GM12875 (cell line): ENCODE measurements around the gene LRFN4.

Source experiments
- H3K4me3 ChIP-seq: one replicate; pipeline ENCODE4 v1.5.1; 2011; ENCODE audit warnings: low read depth, low read length, control low read depth
- TF ChIP-seq, protein P1 (sequence below): IDR thresholded peaks from 2 replicates; pipeline ENCODE4 v1.5.1; 2011; ENCODE audit warnings: low read depth, mild to moderate bottlenecking, control low read depth, inconsistent platforms, low read length, moderate library complexity, borderline replicate concordance; ENCODE audit not compliant: insufficient read depth

Gene LRFN4

GRCh38 chr11:66845876-66846212 is 11.0 kb upstream of the LRFN4 start:
- H3K4me3 ChIP-seq, result no peak overlapping the region
- TF ChIP-seq, protein P1, sequence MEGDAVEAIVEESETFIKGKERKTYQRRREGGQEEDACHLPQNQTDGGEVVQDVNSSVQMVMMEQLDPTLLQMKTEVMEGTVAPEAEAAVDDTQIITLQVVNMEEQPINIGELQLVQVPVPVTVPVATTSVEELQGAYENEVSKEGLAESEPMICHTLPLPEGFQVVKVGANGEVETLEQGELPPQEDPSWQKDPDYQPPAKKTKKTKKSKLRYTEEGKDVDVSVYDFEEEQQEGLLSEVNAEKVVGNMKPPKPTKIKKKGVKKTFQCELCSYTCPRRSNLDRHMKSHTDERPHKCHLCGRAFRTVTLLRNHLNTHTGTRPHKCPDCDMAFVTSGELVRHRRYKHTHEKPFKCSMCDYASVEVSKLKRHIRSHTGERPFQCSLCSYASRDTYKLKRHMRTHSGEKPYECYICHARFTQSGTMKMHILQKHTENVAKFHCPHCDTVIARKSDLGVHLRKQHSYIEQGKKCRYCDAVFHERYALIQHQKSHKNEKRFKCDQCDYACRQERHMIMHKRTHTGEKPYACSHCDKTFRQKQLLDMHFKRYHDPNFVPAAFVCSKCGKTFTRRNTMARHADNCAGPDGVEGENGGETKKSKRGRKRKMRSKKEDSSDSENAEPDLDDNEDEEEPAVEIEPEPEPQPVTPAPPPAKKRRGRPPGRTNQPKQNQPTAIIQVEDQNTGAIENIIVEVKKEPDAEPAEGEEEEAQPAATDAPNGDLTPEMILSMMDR, result no peak

DNA sequence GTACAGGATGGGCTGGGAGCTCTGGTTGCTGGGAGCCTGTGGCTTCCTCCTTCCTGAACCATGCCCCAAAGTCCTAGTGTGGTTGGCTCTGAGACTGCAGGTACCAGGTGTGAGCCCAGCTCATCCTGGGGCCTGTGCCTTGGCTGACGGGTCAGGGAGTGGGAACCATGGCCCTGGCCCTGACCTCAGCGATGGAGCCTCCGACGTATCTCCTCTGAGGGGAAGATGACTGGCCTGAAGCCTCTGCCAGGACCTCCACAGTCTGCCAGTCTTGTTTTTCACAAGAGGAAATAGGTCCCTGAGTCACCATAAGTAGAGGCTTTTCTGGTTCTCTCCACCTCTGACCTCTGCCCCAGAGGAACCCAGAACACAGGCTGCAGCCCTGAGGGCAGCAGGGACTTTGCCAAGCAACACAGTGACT is 10.2 kb upstream of the LRFN4 start:
- TF ChIP-seq, protein P1, result no peak
- H3K4me3 ChIP-seq, result no peak overlapping the region

- H3K4me3 ChIP-seq, result no peak overlapping the region
- TF ChIP-seq, protein P1, result no peak
These were observed 9.2 kb upstream of the LRFN4 start for GRCh38 chr11:66847461-66848232.

DNA sequence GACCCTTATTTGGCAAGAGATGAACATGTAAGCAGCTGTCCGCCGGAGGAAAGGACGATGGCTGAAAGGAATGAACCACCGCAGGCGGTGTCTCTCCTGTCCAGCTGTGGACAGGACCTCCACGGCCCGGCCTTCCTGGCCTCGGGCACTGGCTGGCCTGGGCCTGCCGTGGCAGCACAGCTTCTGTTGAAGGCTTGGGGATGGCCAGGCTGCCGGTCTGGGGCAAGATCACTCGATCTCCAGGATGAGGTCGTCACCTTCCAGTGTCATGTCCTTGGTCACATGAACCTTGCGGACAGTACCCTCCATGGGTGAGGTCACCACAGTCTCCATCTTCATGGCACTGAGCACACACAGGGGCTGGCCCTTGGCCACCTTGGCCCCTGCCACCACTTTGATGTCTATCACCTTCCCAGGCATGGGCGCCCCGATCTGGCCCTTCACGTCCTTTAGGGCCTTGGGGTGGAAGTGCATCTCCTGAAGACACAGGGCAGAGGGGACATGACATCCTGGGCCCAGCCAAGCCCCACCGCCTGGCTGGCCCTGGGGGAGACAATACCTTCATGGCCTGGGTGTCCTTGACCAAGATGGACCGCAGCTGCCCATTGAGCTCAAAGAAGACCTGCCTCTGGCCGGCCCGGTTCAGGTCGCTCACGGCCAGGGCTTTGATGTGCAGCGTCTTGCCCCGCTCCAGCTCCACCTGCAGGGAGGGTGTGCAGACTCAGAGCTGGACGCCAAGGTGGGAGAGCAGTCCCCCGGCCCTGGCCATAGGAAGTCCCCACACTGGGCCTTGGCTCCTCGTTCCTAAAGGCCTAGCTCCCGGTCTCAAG is 8.0 kb upstream of the LRFN4 start:
- TF ChIP-seq, protein P1, result no peak
- H3K4me3 ChIP-seq, result no peak overlapping the region

- no peak overlapping the region for H3K4me3 ChIP-seq
- TF ChIP-seq, protein P1, result no peak
These were observed 7.2 kb upstream of the LRFN4 start for GRCh38 chr11:66849501-66850234.

DNA sequence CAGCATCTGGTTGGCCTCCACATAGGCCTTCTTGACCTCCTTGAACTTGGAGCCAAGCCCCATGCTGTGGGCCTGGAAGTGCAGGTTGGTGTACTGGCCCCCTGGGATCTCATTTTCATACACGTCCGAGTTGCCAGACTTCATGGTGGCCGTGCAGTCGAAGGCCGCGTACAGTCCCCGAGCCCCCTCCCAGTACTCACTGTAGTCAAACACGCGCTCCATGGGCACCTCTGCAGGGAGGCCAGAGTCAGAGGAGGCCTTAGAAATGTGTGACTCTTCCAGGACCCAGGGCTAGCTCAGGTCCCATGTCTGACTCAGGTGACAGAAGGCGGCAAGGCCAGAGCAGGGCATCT is 6.7 kb upstream of the LRFN4 start:
- TF ChIP-seq, protein P1, result no peak
- no peak overlapping the region for H3K4me3 ChIP-seq
